Dendritic cell treated with granulocyte-macrophage colony-stimulating factor and Interleukin-4, amounts not matched to agents 40 ng/mL and 50 ng/mL, for 4 days (primary cell): Measurements from ENCODE around the gene CHPF2.

ENCODE experiments used
- H3K27ac Mint-ChIP-seq: one replicate; pipeline ENCODE4 v1.8.0; 2022; ENCODE audit warnings: mild to moderate bottlenecking, mixed read lengths
- H3K27me3 Mint-ChIP-seq: one replicate; pipeline ENCODE4 v1.8.0; 2022; ENCODE audit warnings: mild to moderate bottlenecking, mixed read lengths
- H3K36me3 Mint-ChIP-seq: one replicate; pipeline ENCODE4 v1.8.0; 2022; ENCODE audit warnings: low read depth, mixed read lengths
- H3K4me1 Mint-ChIP-seq: one replicate; pipeline ENCODE4 v1.8.0; 2022; ENCODE audit warnings: low read depth, mixed read lengths
- H3K4me3 Mint-ChIP-seq: one replicate; pipeline ENCODE4 v1.8.0; 2022; ENCODE audit warnings: mild to moderate bottlenecking, moderate library complexity, mixed read lengths
- H3K9me3 Mint-ChIP-seq: one replicate; pipeline ENCODE4 v1.8.0; 2022; ENCODE audit warnings: mixed read lengths
- intact Hi-C: fragments of 100-400 bp; cut with micrococcal nuclease; formaldehyde crosslinking; loops from one replicate; pipeline ENCODE4 v1.15.0; 2022

Gene CHPF2

GRCh38 chr7:151243408-151244195, 11.3 kb downstream of the CHPF2 start:
- peaks cover 27% of the 10 kb centered on the region for H3K4me1 Mint-ChIP-seq

GRCh38 chr7:151244196-151244840, 12.0 kb downstream of the CHPF2 start:
- Mint-ChIP-seq H3K4me1 (peaks cover 31% of the 10 kb centered on the region), H3K27ac (no peak overlapping the region), H3K9me3 (no peaks in the 10 kb centered on the region), H3K27me3 (peaks cover 56% of the 10 kb centered on the region), H3K4me3 (no peak overlapping the region), H3K36me3 (peaks cover 10% of the 10 kb centered on the region)
- intact Hi-C loops: loop anchor here (1.0 to 2.0 kb wide), 2 partner anchors 18 to 59 kb away; partner anchors contain the start of gene ABCF2

More at GRCh38 chr7:151243408-151244195, 11.3 kb downstream of the CHPF2 start:
- H3K27me3 Mint-ChIP-seq: peaks cover 53% of the 10 kb centered on the region
- H3K36me3 Mint-ChIP-seq: peaks cover 18% of the 10 kb centered on the region
- no peak overlapping the region for H3K27ac Mint-ChIP-seq
- H3K4me3 Mint-ChIP-seq: peak overlapping the region; percentile 27
- H3K9me3 Mint-ChIP-seq: no peaks in the 10 kb centered on the region
- intact Hi-C loops: loop anchor here (1.0 to 2.0 kb wide), 2 partner anchors 17 to 60 kb away; partner anchors contain the start of gene ABCF2

GRCh38 chr7:151244841-151245346, 12.6 kb downstream of the CHPF2 start:
- intact Hi-C loops: loop anchor here (1.0 to 2.0 kb wide), 2 partner anchors 18 to 58 kb away; partner anchors contain the start of gene ABCF2
- Mint-ChIP-seq H3K4me3 (no peak overlapping the region), H3K4me1 (peaks cover 37% of the 10 kb centered on the region), H3K36me3 (peaks cover 5% of the 10 kb centered on the region), H3K27ac (no peak overlapping the region), H3K27me3 (peaks cover 60% of the 10 kb centered on the region), H3K9me3 (no peaks in the 10 kb centered on the region)

- H3K9me3 Mint-ChIP-seq: no peaks in the 10 kb centered on the region
- intact Hi-C loops: loop anchor here (2.0 kb wide), 1 partner anchor 19 kb away; the partner anchor contains the start of gene ABCF2
- no peaks in the 10 kb centered on the region for H3K36me3 Mint-ChIP-seq
- H3K27ac Mint-ChIP-seq: no peak overlapping the region
- peaks cover 43% of the 10 kb centered on the region for H3K4me1 Mint-ChIP-seq
- H3K4me3 Mint-ChIP-seq: no peak overlapping the region
- peaks cover 67% of the 10 kb centered on the region for H3K27me3 Mint-ChIP-seq
Observed at GRCh38 chr7:151245360-151246101, 13.2 kb downstream of the CHPF2 start.

- Mint-ChIP-seq H3K4me3 (no peak overlapping the region), H3K27me3 (peaks cover 74% of the 10 kb centered on the region), H3K36me3 (no peaks in the 10 kb centered on the region), H3K27ac (no peak overlapping the region), H3K9me3 (no peaks in the 10 kb centered on the region), H3K4me1 (peaks cover 50% of the 10 kb centered on the region)
- intact Hi-C loops: no loop called here
Observed at GRCh38 chr7:151246102-151246850, 14.0 kb downstream of the CHPF2 start.

- intact Hi-C loops: no loop called here
- Mint-ChIP-seq H3K36me3 (no peaks in the 10 kb centered on the region), H3K9me3 (no peaks in the 10 kb centered on the region), H3K4me1 (peaks cover 54% of the 10 kb centered on the region), H3K27me3 (peaks cover 76% of the 10 kb centered on the region), H3K4me3 (no peak overlapping the region), H3K27ac (no peak overlapping the region)
Observed at GRCh38 chr7:151246851-151247580, 14.7 kb downstream of the CHPF2 start.

- Mint-ChIP-seq H3K27me3 (peaks cover 84% of the 10 kb centered on the region), H3K9me3 (no peaks in the 10 kb centered on the region), H3K27ac (peak overlapping the region; percentile 75), H3K36me3 (no peaks in the 10 kb centered on the region), H3K4me3 (peak overlapping the region; percentile 78), H3K4me1 (peaks cover 59% of the 10 kb centered on the region)
- intact Hi-C loops: no loop called here
Observed at GRCh38 chr7:151247611-151248345, 15.5 kb downstream of the CHPF2 start.

GRCh38 chr7:151248346-151249033, 16.2 kb downstream of the CHPF2 start, which contains the start of gene SMARCD3:
Gene SMARCD3, minus strand, starts transcription at chr7:151248694. Its CDS starts 132 bp downstream, at chr7:151248562.
- Mint-ChIP-seq H3K27me3 (peaks cover 86% of the 10 kb centered on the region), H3K36me3 (no peaks in the 10 kb centered on the region), H3K4me3 (peak within 1 kb of the TSS; percentile 78), H3K27ac (peak within 1 kb of the TSS; percentile 75), H3K9me3 (no peaks in the 10 kb centered on the region), H3K4me1 (peaks cover 52% of the 10 kb centered on the region)
- intact Hi-C loops: no loop called here

GRCh38 chr7:151249034-151249731, 16.9 kb downstream of the CHPF2 start:
- peaks cover 87% of the 10 kb centered on the region for H3K27me3 Mint-ChIP-seq
- intact Hi-C loops: no loop called here
- H3K9me3 Mint-ChIP-seq: no peaks in the 10 kb centered on the region
- no peaks in the 10 kb centered on the region for H3K36me3 Mint-ChIP-seq
- peak overlapping the region; percentile 59 for H3K4me3 Mint-ChIP-seq
- peaks cover 45% of the 10 kb centered on the region for H3K4me1 Mint-ChIP-seq
- peak overlapping the region; percentile 45 for H3K27ac Mint-ChIP-seq

- no peaks in the 10 kb centered on the region for H3K9me3 Mint-ChIP-seq
- H3K27ac Mint-ChIP-seq: peak overlapping the region; percentile 45
- H3K36me3 Mint-ChIP-seq: no peaks in the 10 kb centered on the region
- H3K27me3 Mint-ChIP-seq: peaks cover 88% of the 10 kb centered on the region
- peaks cover 44% of the 10 kb centered on the region for H3K4me1 Mint-ChIP-seq
- intact Hi-C loops: no loop called here
- peak overlapping the region; percentile 59 for H3K4me3 Mint-ChIP-seq
Observed at GRCh38 chr7:151249732-151250072, 17.4 kb downstream of the CHPF2 start.
